HepG2 (cell line): ENCODE measurements around the gene ZNF254. TPM values are rescaled to one million over a fixed set of nuclear protein-coding genes. Genes with fewer than 3 reads are reported as not detected.

Experiments
- ATAC-seq: fragments of 200-7000 bp; cut with Tn5 transposase; 3 replicates; pipeline ENCODE4 v1.9.1; 2020; ENCODE audit warnings: mild to moderate bottlenecking, moderate library complexity
- BruUV-seq: library from RNA; stranded (reverse); fragments of 400-500 nt; replicated peaks from 2 replicates; lab custom pipeline; 2021; lab: Mats Ljungman, UMichigan
- CTCF ChIA-PET: fragments of 300-600 bp; formaldehyde crosslinking; extraction: SDS; loops from one replicate; lab custom pipeline; 2021; ENCODE audit warnings: low total read pairs, inconsistent platforms, low intra/inter-chr PET ratio; lab: Yijun Ruan, JAX
- POLR2A ChIA-PET: fragments of 350-600 bp; sonication (Branson Sonifier 250); formaldehyde crosslinking; loops from one replicate; lab custom pipeline; 2020; ENCODE audit warnings: antibody characterized with exemption, inconsistent platforms; lab: Yijun Ruan, JAX
- DNase-seq: peaks from one replicate; pipeline ENCODE4 v3.0.0-alpha.2; 2015; ENCODE audit warnings: low spot score
- FAIRE-seq: peaks from 3 replicates; lab custom pipeline; 2011; peaks lifted over from hg19 to GRCh38; lab: Jason Lieb, UNC
- H2AFZ ChIP-seq: one replicate; pipeline ENCODE4 v1.6.1; 2011; ENCODE audit warnings: low read length, inconsistent platforms
- H3K27ac ChIP-seq: fragments of 300-600 bp; 3 replicates; pipeline ENCODE4 v1.8.0; 2011; ENCODE audit warnings: mixed run types, mild to moderate bottlenecking, mixed read lengths, low read length, inconsistent platforms; ENCODE audit not compliant: insufficient read depth; ENCODE audit errors: extremely low read length
- H3K27me3 ChIP-seq, 2 experiments: fragments of 200-600 bp in 1 of 2; 2 replicates in 1 of 2; 3 replicates in 1 of 2; pipeline versions ENCODE4 v1.6.0 to v1.8.0; 2011; ENCODE audit warnings: low read length in 2 of 2, mild to moderate bottlenecking in 2 of 2, moderate library complexity in 2 of 2, inconsistent platforms in 1 of 2; ENCODE audit not compliant: insufficient read depth in 2 of 2, control insufficient read depth in 1 of 2
- H3K36me3 ChIP-seq, 2 experiments: fragments of 200-600 bp in 1 of 2; replicated peaks in 1 of 2; 2 replicates in 1 of 2; 3 replicates in 1 of 2; pipeline versions ENCODE4 v1.5.1 to v1.8.0; 2011; ENCODE audit warnings: low read length in 2 of 2, inconsistent platforms in 1 of 2; ENCODE audit not compliant: insufficient read depth in 2 of 2, control insufficient read depth in 1 of 2
- H3K4me1 ChIP-seq: 2 replicates; pipeline ENCODE4 v1.5.1; 2012; ENCODE audit warnings: low read length, inconsistent platforms; ENCODE audit not compliant: insufficient read depth
- H3K4me2 ChIP-seq: 2 replicates; pipeline ENCODE4 v1.6.0; 2011; ENCODE audit warnings: low read depth, low read length, inconsistent platforms
- H3K4me3 ChIP-seq, 3 experiments: fragments of 200-600 bp in 1 of 3; sonication (generic), shearing (Covaris generic) in 1 of 3; replicated peaks in 1 of 3; 2 replicates each; pipeline ENCODE4 v1.5.1; 2011 to 2016; ENCODE audit warnings: low read length in 3 of 3, inconsistent platforms in 2 of 3, low read depth in 2 of 3, mild to moderate bottlenecking in 2 of 3, control low read depth in 1 of 3, mixed read lengths in 1 of 3; ENCODE audit not compliant: insufficient read depth in 1 of 3
- H3K79me2 ChIP-seq: one replicate; pipeline ENCODE4 v1.6.1; 2011; ENCODE audit warnings: low read length, inconsistent platforms; ENCODE audit not compliant: insufficient read depth
- H3K9ac ChIP-seq: 2 replicates; pipeline ENCODE4 v1.6.0; 2011; ENCODE audit warnings: mild to moderate bottlenecking, low read depth, low read length, inconsistent platforms; ENCODE audit not compliant: insufficient read depth
- H3K9me3 ChIP-seq: 2 replicates; pipeline ENCODE4 v1.5.1; 2012; ENCODE audit warnings: mild to moderate bottlenecking, low read length
- H4K20me1 ChIP-seq: 2 replicates; pipeline ENCODE4 v1.6.0; 2011; ENCODE audit warnings: inconsistent platforms, mild to moderate bottlenecking, low read length, moderate library complexity; ENCODE audit not compliant: insufficient read depth
- CENPX ChIP-seq: sonication (generic); formaldehyde crosslinking; IDR thresholded peaks from 2 replicates; pipeline ENCODE4 v1.9.0; 2021; ENCODE audit warnings: mild to moderate bottlenecking, missing genetic modification reagents, moderate library complexity
- NFRKB ChIP-seq: fragments of 450-650 bp; IDR thresholded peaks from 2 replicates; pipeline ENCODE4 v1.6.1; 2017
- RARG ChIP-seq: sonication (generic); formaldehyde crosslinking; IDR thresholded peaks from 2 replicates; pipeline ENCODE4 v1.4.0; 2020; ENCODE audit warnings: low read depth, mild to moderate bottlenecking, missing genetic modification reagents
- RCOR2 ChIP-seq: IDR thresholded peaks from 2 replicates; pipeline ENCODE4 v1.6.1; 2016; ENCODE audit warnings: missing biosample characterization, missing genetic modification reagents
- SALL2 ChIP-seq: sonication (generic); formaldehyde crosslinking; IDR thresholded peaks from 2 replicates; pipeline ENCODE4 v1.8.1; 2023; ENCODE audit warnings: mild to moderate bottlenecking, missing genetic modification reagents, inconsistent platforms
- SMAD9 ChIP-seq: sonication (generic); formaldehyde crosslinking; IDR thresholded peaks from 2 replicates; pipeline ENCODE4 v1.5.1; 2020; ENCODE audit warnings: mild to moderate bottlenecking, missing genetic modification reagents
- ZNF180 ChIP-seq: sonication (generic); formaldehyde crosslinking; IDR thresholded peaks from 2 replicates; pipeline ENCODE4 v1.4.0; 2020; ENCODE audit warnings: low read depth, missing genetic modification reagents, borderline replicate concordance
- ZNF891 ChIP-seq: sonication (generic); formaldehyde crosslinking; IDR thresholded peaks from 2 replicates; pipeline ENCODE4 v1.5.0; 2020; ENCODE audit warnings: mild to moderate bottlenecking, missing genetic modification reagents
- WGBS: methylation state at CpG from one replicate; pipeline ENCODE4 v1.1.6; 2017; ENCODE audit warnings: low lambda C conversion rate; 5-methylcytosine and 5-hydroxymethylcytosine counted together
- in situ Hi-C: cut with HindIII; loops from 2 replicates; pipeline ENCODE4 v1.10.0; 2017; ENCODE audit warnings: low pct_unique_long_range_greater_than_20kb; ENCODE audit not compliant: extremely low pct_ligation_motif_present
- intact Hi-C: fragments of 100-400 bp; cut with micrococcal nuclease; formaldehyde crosslinking; loops from one replicate; pipeline ENCODE4 v1.10.0; 2022; ENCODE audit not compliant: unreplicated experiment
- polyA plus RNA-seq, 8 experiments: library from polyadenylated mRNA; depleted of rRNA in 3 of 8; stranded (reverse) in 7 of 8; unstranded in 1 of 8; fragments of >200 nt; fragmentation: Illumina TruSeq in 4 of 8; extraction: Trizol in 4 of 8; gene quantifications; 2 replicates each; pipeline versions ENCODE4 v1.2.1 to v1.2.3, GENCODE V29; 2011 to 2016; ENCODE audit warnings: low read depth in 4 of 8, missing spikeins in 1 of 8, mixed read lengths in 1 of 8; ENCODE audit not compliant: insufficient read depth in 1 of 8
- total RNA-seq, 5 experiments: library from RNA; depleted of rRNA; stranded (reverse); fragments of >200 nt; fragmentation: Illumina TruSeq; extraction: Trizol; gene quantifications; 2 replicates each; pipeline ENCODE4 v1.2.3, GENCODE V29; 2016; ENCODE audit warnings: low read depth in 1 of 5
- TF ChIP-seq, protein P1 (sequence below): sonication (generic); formaldehyde crosslinking; IDR thresholded peaks from 2 replicates; pipeline ENCODE4 v1.5.1; 2020; ENCODE audit warnings: missing genetic modification reagents, mild to moderate bottlenecking, borderline replicate concordance
- TF ChIP-seq, protein P2 (sequence below): sonication (generic); formaldehyde crosslinking; IDR thresholded peaks from 2 replicates; pipeline ENCODE4 v1.4.0; 2020; ENCODE audit warnings: missing genetic modification reagents, borderline replicate concordance
- TF ChIP-seq, protein P3 (sequence below): sonication (generic); IDR thresholded peaks from 2 replicates; pipeline ENCODE4 v1.6.1; 2016; ENCODE audit warnings: low read depth, borderline replicate concordance

ZNF254 gene
- total and polyA plus RNA-seq, 2 of the 13 experiments (the other 11 are each of a cell fraction or from before 2014, with no cell fraction given): 2.6 to 4.6 TPM

DNA sequence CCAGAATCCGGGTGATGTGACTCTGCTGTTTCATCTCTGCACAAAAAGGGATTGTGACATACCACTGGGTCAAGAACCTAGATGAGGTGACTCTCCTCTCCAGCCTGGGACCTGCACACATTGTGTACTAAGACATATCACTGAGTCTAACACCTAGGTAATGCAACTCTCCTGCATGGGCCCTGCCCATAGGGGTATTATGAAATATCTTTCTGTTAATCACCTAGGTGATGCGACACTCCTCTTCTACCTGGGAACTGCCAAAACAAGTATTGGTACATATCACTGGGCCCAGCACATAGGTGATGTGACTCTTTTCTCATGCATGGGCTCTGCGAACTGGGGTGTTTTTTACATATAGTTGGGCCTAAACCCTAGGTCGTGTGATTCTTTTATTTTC lies 35.5 kb upstream of the ZNF254 start:
- no peaks in the 10 kb centered on the region for H4K20me1 ChIP-seq
- ChIA-PET CTCF (no interaction called here), POLR2A (no interaction called here)
- no peak for DNase-seq
- BruUV-seq: no TSS peak
- H2AFZ ChIP-seq: no peak overlapping the region
- 98% methylated on average over 3 of the region's 4 CpGs for WGBS
- in situ Hi-C loops (no loop called here), intact Hi-C loops (no loop called here)
- peaks cover 29 to 63% of the 10 kb centered on the region in 2 experiments; a peak in 4 of 5 replicates for H3K36me3 ChIP-seq
- H3K4me1 ChIP-seq: peaks cover 12% of the 10 kb centered on the region
- no peak for FAIRE-seq
- TF ChIP-seq ZNF891 (CRISPR knock-in tag): no peak
- no peak for TF ChIP-seq CENPX (CRISPR knock-in tag)
- TF ChIP-seq NFRKB: no peak
- TF ChIP-seq SALL2 (CRISPR knock-in tag): no peak
- TF ChIP-seq ZNF180 (CRISPR knock-in tag): no peak
- no peak for TF ChIP-seq RARG (CRISPR knock-in tag)
- no peak for TF ChIP-seq SMAD9
- TF ChIP-seq RCOR2 (CRISPR knock-in tag): no peak
- TF ChIP-seq, protein P1, sequence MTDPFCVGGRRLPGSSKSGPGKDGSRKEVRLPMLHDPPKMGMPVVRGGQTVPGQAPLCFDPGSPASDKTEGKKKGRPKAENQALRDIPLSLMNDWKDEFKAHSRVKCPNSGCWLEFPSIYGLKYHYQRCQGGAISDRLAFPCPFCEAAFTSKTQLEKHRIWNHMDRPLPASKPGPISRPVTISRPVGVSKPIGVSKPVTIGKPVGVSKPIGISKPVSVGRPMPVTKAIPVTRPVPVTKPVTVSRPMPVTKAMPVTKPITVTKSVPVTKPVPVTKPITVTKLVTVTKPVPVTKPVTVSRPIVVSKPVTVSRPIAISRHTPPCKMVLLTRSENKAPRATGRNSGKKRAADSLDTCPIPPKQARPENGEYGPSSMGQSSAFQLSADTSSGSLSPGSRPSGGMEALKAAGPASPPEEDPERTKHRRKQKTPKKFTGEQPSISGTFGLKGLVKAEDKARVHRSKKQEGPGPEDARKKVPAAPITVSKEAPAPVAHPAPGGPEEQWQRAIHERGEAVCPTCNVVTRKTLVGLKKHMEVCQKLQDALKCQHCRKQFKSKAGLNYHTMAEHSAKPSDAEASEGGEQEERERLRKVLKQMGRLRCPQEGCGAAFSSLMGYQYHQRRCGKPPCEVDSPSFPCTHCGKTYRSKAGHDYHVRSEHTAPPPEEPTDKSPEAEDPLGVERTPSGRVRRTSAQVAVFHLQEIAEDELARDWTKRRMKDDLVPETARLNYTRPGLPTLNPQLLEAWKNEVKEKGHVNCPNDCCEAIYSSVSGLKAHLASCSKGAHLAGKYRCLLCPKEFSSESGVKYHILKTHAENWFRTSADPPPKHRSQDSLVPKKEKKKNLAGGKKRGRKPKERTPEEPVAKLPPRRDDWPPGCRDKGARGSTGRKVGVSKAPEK (CRISPR knock-in tag): no peak
- TF ChIP-seq, protein P2, sequence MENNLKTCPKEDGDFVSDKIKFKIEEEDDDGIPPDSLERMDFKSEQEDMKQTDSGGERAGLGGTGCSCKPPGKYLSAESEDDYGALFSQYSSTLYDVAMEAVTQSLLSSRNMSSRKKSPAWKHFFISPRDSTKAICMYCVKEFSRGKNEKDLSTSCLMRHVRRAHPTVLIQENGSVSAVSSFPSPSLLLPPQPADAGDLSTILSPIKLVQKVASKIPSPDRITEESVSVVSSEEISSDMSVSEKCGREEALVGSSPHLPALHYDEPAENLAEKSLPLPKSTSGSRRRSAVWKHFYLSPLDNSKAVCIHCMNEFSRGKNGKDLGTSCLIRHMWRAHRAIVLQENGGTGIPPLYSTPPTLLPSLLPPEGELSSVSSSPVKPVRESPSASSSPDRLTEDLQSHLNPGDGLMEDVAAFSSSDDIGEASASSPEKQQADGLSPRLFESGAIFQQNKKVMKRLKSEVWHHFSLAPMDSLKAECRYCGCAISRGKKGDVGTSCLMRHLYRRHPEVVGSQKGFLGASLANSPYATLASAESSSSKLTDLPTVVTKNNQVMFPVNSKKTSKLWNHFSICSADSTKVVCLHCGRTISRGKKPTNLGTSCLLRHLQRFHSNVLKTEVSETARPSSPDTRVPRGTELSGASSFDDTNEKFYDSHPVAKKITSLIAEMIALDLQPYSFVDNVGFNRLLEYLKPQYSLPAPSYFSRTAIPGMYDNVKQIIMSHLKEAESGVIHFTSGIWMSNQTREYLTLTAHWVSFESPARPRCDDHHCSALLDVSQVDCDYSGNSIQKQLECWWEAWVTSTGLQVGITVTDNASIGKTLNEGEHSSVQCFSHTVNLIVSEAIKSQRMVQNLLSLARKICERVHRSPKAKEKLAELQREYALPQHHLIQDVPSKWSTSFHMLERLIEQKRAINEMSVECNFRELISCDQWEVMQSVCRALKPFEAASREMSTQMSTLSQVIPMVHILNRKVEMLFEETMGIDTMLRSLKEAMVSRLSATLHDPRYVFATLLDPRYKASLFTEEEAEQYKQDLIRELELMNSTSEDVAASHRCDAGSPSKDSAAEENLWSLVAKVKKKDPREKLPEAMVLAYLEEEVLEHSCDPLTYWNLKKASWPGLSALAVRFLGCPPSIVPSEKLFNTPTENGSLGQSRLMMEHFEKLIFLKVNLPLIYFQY (CRISPR knock-in tag): no peak
- TF ChIP-seq, protein P3, sequence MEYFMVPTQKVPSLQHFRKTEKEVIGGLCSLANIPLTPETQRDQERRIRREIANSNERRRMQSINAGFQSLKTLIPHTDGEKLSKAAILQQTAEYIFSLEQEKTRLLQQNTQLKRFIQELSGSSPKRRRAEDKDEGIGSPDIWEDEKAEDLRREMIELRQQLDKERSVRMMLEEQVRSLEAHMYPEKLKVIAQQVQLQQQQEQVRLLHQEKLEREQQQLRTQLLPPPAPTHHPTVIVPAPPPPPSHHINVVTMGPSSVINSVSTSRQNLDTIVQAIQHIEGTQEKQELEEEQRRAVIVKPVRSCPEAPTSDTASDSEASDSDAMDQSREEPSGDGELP: no peak
- H3K9ac ChIP-seq: no peak overlapping the region
- no peaks in the 10 kb centered on the region for H3K27me3 ChIP-seq
- H3K79me2 ChIP-seq: no peaks in the 10 kb centered on the region
- no peak overlapping the region for H3K27ac ChIP-seq
- ATAC-seq: no peak
- H3K9me3 ChIP-seq: no peaks in the 10 kb centered on the region
- no peak overlapping the region for H3K4me2 ChIP-seq
- no peak overlapping the region for H3K4me3 ChIP-seq
